HG03521 (cell line): ENCODE data around the gene CYP26B1.
A peak's percentile ranks its signal among the peaks of the same experiment; 100 is the strongest.

Experiments used
- ATAC-seq: cut with Tn5 transposase; IDR thresholded peaks from one replicate; pipeline ENCODE4 v1.9.1; 2021; ENCODE audit warnings: mild to moderate bottlenecking, moderate library complexity; ENCODE audit not compliant: unreplicated experiment

The CYP26B1 gene

GRCh38 chr2:72141881-72142451 is 5.7 kb downstream of the CYP26B1 start:
- ATAC-seq = no peak

DNA sequence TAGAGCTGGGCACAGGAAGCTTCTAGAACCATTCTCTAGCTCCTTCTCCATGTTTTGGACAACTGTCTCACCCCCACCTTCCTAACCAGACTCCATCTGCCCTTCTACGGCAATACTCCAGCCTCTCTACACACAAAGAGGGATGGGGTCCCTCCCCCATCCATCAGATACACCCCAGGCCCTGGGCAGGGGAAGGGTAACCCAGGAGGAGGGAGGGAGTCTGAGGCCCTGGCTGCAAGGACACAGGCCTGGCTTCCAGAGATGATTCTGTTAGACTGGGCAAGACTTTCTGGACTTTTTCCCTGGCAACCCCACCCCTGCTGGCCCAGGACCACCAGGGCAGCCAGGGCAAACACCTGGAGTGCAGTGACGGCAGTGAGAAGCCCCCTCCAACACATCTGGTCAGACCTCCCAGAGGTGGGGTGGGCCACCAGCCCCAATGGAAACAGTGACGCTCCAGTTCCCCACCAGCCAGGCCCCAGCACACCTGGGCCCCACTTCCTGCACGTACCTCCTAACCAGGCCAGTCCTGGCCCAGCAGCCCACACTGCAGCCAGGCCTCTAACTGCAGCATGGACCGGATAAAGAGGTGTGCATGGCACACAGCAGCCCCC is 6.5 kb downstream of the CYP26B1 start:
- ATAC-seq = no peak

GRCh38 chr2:72140621-72140960 is 7.1 kb downstream of the CYP26B1 start:
- no peak for ATAC-seq

DNA sequence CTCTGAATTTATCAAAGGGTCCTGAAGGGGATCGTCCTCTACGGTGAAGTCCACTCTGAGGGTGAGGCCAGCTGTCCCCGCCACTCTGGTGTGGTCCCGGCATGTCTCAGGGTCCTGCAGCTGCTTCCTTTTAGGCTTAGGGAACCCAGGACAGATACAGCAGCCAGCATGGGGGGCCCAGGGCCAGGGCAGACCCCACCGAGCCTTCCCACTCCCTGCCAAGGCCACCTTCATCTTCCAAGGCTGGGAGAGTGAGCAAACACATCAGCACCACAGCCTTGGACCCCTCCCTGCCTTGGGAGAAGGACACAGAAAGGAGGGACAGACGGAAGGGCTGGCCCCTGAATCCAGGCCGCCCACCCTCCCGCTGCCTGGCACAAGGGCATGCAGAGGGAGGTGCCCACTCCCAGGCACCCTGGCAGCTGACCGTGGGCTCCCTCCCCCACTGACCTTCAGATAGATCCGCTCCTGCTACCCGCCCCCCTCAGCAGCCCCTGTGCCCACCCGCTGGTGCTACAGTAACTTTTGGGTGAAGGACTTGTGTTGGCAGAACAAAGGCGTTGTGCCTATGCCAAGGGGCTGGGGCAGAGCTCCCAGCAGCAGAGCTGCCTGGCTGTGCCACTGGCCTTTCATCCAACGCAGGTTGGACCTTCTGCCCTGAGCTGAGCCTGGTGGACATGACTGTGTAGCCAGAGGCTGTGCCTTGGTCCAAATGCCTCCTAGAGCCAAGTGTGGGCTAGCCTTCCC is 7.6 kb downstream of the CYP26B1 start:
- no peak for ATAC-seq

DNA sequence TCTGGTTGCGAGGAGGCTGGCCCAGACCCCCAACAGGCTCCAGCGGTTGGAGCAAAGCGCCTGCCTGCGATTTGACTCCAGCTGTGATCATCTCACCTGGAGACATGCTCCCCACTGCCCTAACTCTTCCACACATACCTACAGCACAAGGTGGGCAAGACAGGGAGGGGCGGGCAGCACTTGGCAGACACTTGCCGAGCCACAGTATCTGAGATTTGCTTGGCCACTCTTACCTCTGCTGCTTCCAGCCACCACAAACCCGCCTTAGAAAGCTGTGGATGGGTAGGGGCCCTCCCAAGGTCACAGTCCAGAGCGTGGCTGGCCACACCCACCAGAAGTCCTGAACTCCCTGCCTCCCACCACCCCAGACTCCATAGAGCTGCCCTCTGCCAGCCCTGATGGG is 8.2 kb downstream of the CYP26B1 start:
- no peak for ATAC-seq

DNA sequence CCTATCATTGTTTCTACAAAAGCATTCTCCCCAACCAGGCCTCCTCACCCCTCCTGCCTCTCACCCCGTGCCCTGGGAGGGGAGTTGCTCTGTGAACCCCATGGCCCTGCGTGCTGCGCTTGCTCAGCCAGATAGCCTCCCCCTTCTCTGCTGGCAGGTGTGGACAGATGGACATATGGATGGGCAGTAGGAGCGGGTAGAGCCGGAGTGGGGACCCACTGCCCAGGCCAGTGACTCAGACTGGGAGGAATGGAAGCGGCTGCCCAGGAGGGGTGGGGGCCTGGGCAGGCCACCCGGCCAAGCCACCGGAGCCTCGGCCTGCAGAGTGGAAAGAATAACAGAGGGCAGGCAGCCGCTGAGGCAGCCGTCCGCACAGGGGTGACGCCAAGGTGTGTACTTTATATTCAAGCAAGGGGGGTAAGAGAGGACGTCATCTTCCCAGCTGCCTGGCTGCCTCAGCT is 8.7 kb downstream of the CYP26B1 start:
- ATAC-seq = no peak

DNA sequence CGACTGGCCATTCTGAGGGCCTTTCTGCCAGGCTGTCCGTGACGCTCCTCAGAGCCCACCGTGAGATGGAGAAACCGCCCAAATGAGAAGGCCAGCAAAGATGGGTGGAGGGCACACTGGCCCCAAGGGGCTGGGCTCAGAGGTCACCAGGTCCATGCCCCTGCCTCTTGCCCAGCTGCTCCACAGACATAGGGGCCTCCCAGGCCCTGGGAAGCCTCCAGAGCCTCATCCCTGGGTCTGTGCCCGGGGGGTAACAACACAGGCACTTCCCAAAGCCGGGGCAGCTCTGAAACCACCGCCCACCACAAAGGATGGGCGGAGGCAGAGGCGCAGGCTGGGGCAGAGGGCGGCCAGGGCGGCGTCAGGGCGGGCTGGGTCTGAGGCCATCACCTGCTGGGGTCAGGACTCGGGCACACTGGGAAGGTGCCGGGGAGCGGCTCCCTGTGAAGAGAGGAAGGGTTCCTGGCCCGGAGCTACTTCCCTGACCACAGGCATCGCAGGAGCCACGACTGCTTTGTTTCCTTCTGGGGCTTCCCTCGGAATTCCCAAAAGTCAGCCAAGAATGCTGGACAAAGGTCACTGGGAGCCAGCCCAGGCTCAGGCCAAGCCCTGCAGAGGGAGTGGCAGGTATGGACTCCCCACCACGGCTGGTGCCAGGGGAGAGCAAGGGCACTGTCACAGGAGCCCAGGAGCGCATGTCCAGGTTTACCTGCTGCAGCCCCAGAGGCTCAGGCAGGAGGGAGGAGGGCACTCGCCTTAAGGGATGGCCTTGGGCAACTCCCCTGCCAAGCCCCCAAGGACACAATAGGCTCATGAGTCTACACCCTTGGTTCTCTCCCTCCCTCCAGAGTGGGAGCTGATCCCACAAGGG is 9.4 kb downstream of the CYP26B1 start:
- no peak for ATAC-seq

DNA sequence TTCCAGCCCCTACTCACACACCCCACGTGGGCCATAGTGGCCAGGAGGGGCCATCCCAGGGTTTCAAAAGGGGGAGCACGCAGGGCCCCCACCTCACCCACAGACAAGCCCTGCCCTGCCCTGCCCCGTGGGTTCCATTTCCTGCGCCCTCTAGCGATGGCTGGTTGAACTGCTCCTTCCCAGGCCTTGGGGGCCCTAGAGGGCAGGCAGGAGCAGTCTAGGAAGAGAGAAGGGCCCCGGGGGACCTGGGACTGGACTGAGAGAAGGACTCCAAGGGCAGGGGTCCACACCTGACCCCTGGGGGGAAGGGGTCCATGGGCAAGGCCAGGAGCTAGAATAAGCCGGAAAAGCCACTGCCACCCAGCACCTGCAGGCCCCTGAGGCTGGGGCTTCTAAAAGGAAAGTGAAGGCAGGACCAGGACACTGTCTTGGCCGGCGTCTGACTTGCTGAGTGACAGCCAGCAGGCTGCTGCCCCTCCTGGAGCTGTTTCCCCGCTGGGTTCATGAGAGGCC is 10.1 kb downstream of the CYP26B1 start:
- peak; percentile 78 for ATAC-seq

DNA sequence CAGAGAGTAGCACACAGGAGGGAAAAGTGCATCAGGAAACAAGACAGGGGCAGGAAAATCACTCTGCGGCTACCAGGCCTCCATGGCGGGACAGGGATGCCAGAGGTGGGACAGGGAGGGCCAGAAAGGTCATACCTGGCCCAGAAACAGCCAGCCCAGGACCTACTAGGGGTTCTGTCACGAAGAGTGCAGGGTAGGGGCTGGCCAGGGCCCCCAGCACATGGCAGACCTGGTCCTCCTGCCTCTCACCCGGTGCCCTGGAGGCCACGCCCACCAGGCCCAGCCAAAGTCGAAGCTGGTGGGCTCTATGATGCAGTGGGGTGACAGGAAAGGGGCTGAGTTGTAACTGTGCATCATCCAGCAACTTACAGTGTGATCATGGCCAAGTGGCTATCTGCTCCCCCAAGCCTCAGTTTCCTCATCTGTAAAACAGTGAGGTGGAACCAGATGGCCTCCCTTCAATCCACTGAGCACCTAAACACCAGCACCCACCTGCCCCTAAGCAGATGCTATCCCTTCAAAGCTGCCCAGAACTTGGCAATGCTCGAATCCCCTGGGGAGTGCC is 10.6 kb downstream of the CYP26B1 start:
- ATAC-seq = no peak

GRCh38 chr2:72136331-72136730 is 11.3 kb downstream of the CYP26B1 start:
- no peak for ATAC-seq

- no peak for ATAC-seq
Measured at GRCh38 chr2:72135921-72136320, 11.7 kb downstream of the CYP26B1 start.

GRCh38 chr2:72134997-72135800 is 12.5 kb downstream of the CYP26B1 start:
- no peak for ATAC-seq

GRCh38 chr2:72134408-72134996 is 13.2 kb downstream of the CYP26B1 start:
- no peak for ATAC-seq

DNA sequence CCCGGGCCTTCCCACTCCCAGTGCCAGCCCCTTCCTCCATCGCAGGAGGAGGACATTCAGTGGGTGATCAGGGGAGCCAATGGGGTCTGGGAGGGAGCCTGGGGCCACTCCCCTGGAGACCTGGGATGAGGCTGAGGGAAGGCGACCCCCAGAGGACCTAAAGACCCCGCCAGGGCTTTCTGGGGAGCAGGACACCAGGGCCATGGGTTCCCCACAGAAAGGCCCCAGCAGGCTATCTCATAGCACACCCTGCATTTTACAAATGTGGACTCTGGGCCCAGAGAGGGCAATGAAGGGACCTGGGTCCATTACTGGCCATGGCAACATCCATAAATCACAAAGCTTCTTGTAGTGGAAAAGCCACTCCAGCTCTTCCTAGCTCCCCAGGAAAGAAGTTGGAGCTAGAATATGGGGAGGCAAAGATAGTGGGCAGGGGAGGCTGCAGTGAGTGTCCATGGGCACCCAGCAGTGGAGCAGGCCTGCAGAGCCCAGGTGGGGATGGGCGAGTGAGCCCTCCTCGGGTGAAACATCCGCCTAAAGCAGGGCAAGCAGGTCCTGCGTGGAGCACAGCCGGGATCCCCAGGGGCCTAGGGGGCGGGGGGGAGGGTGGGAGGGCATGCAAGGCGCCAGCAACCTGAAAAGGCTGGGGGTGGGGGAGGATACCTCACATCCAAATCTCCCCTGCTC is 13.8 kb downstream of the CYP26B1 start:
- ATAC-seq = no peak

- no peak for ATAC-seq
Measured at GRCh38 chr2:72132981-72133720, 14.5 kb downstream of the CYP26B1 start.

- ATAC-seq = no peak
Measured at GRCh38 chr2:72131916-72132841, 15.5 kb downstream of the CYP26B1 start.

- ATAC-seq = no peak
Measured at GRCh38 chr2:72131371-72131891, 16.2 kb downstream of the CYP26B1 start.
